K562 (cell line): Measurements from ENCODE around the gene HRAS. TPM values are rescaled to one million over a fixed set of nuclear protein-coding genes. Genes with fewer than 3 reads are reported as not detected.

ENCODE experiments used
- CREM ChIP-seq: IDR thresholded peaks from 2 replicates; pipeline ENCODE4 v1.6.1; 2014; ENCODE audit warnings: antibody characterized with exemption, low read depth
- FIP1L1 ChIP-seq: fragments of 200-400 bp; formaldehyde crosslinking; IDR thresholded peaks from 2 replicates; pipeline ENCODE4 v1.6.1; 2018; ENCODE audit warnings: mild to moderate bottlenecking, low read depth, low read length; ENCODE audit not compliant: poor library complexity, severe bottlenecking
- FOXA3 ChIP-seq, 2 experiments: fragments of 450-650 bp in 1 of 2; sonication (generic) in 1 of 2; formaldehyde crosslinking; IDR thresholded peaks in 1 of 2; conservative IDR thresholded peaks in 1 of 2; 2 replicates each; pipeline versions ENCODE4 v1.4.0 to v1.8.0; 2020 to 2022; ENCODE audit warnings: mild to moderate bottlenecking in 2 of 2, missing genetic modification reagents in 1 of 2
- FOXK2 ChIP-seq, 2 experiments: fragments of 450-650 bp; IDR thresholded peaks in 1 of 2; conservative IDR thresholded peaks in 1 of 2; 2 replicates each; pipeline ENCODE4 v1.6.1; 2016; ENCODE audit warnings: low read depth in 2 of 2, mild to moderate bottlenecking in 1 of 2
- ILK ChIP-seq: fragments of 450-650 bp; IDR thresholded peaks from 2 replicates; pipeline ENCODE4 v1.6.1; 2016; ENCODE audit warnings: missing genetic modification characterization, low read depth, mild to moderate bottlenecking, missing compliant biosample characterization, moderate library complexity, borderline replicate concordance
- MCM2 ChIP-seq: fragments of 450-650 bp; IDR thresholded peaks from 2 replicates; pipeline ENCODE4 v1.6.1; 2017; ENCODE audit warnings: low read depth, mild to moderate bottlenecking
- PHF8 ChIP-seq: fragments of 200-600 bp; sonication (generic); IDR thresholded peaks from 2 replicates; pipeline ENCODE4 v1.6.1; 2012; ENCODE audit warnings: mixed run types, mild to moderate bottlenecking, inconsistent platforms, low read length, moderate library complexity, borderline replicate concordance
- POLR2A ChIP-seq: fragments of 450-650 bp; conservative IDR thresholded peaks from 2 replicates; pipeline ENCODE4 v1.6.1; 2016
- RNF219 ChIP-seq: fragments of 250-450 bp; sonication (Bioruptor Pico); IDR thresholded peaks from 2 replicates; pipeline ENCODE4 v1.5.0; 2022; ENCODE audit warnings: mild to moderate bottlenecking
- U2AF1 ChIP-seq: fragments of 200-400 bp; formaldehyde crosslinking; optimal IDR thresholded peaks from 2 replicates; pipeline ENCODE3; 2017; ENCODE audit warnings: mild to moderate bottlenecking, low read depth, low read length, moderate library complexity
- XRCC3 ChIP-seq: fragments of 450-650 bp; IDR thresholded peaks from 2 replicates; pipeline ENCODE4 v1.6.1; 2017; ENCODE audit warnings: mild to moderate bottlenecking, moderate library complexity
- ZNF212 ChIP-seq: fragments of 450-650 bp; formaldehyde crosslinking; IDR thresholded peaks from 2 replicates; pipeline ENCODE4 v1.4.0; 2020; ENCODE audit warnings: mild to moderate bottlenecking
- ZNF324 ChIP-seq: fragments of 250-450 bp; sonication (Bioruptor Pico); IDR thresholded peaks from 2 replicates; pipeline ENCODE4 v1.4.0; 2020; ENCODE audit warnings: mild to moderate bottlenecking
- ZNF431 ChIP-seq: sonication (generic); formaldehyde crosslinking; IDR thresholded peaks from 2 replicates; pipeline ENCODE4 v1.8.0; 2022; ENCODE audit warnings: mild to moderate bottlenecking, missing genetic modification reagents
- ZNF449 ChIP-seq: fragments of 250-450 bp; sonication (Bioruptor Pico); IDR thresholded peaks from 2 replicates; pipeline ENCODE4 v1.8.0; 2022; ENCODE audit warnings: moderate library complexity, mild to moderate bottlenecking, inconsistent platforms
- polyA plus RNA-seq, 8 experiments: library from polyadenylated mRNA; depleted of rRNA in 4 of 8; stranded (reverse) in 5 of 8; unstranded in 3 of 8; fragments of >200 nt; fragmentation: Nextera tagmentation in 2 of 8; fragmentation: Illumina TruSeq in 1 of 8; extraction: Ambion mirVana in 2 of 8; extraction: Trizol in 1 of 8; gene quantifications; 2 replicates each; pipeline versions ENCODE4 v1.2.1 to v1.2.3, GENCODE V29; 2011 to 2014; ENCODE audit warnings: inconsistent platforms in 1 of 8, missing spikeins in 1 of 8
- total RNA-seq, 7 experiments: library from RNA; depleted of rRNA in 6 of 7; stranded (reverse); fragments of >200 nt in 6 of 7; fragmentation: Illumina TruSeq in 2 of 7; extraction: Trizol in 2 of 7; gene quantifications; 2 replicates each; pipeline versions ENCODE4 v1.2.1 to v1.2.3, GENCODE V29; 2011 to 2021; ENCODE audit warnings: low replicate concordance in 1 of 7
- TF ChIP-seq, protein P1 (sequence below): fragments of 450-650 bp; conservative IDR thresholded peaks from 2 replicates; pipeline ENCODE4 v1.6.1; 2016; ENCODE audit warnings: missing genetic modification characterization, low read depth, mild to moderate bottlenecking, control low read depth, missing compliant biosample characterization
- TF ChIP-seq, protein P2 (sequence below), 2 experiments: fragments of 450-650 bp; IDR thresholded peaks; 2 replicates each; pipeline ENCODE4 v1.6.1; 2016

The HRAS gene
- total and polyA plus RNA-seq, 9 of the 15 experiments (the other 6 are each of a cell fraction or from before 2014, with no cell fraction given) = 2.8 to 73.5 (median 29.6) TPM

DNA sequence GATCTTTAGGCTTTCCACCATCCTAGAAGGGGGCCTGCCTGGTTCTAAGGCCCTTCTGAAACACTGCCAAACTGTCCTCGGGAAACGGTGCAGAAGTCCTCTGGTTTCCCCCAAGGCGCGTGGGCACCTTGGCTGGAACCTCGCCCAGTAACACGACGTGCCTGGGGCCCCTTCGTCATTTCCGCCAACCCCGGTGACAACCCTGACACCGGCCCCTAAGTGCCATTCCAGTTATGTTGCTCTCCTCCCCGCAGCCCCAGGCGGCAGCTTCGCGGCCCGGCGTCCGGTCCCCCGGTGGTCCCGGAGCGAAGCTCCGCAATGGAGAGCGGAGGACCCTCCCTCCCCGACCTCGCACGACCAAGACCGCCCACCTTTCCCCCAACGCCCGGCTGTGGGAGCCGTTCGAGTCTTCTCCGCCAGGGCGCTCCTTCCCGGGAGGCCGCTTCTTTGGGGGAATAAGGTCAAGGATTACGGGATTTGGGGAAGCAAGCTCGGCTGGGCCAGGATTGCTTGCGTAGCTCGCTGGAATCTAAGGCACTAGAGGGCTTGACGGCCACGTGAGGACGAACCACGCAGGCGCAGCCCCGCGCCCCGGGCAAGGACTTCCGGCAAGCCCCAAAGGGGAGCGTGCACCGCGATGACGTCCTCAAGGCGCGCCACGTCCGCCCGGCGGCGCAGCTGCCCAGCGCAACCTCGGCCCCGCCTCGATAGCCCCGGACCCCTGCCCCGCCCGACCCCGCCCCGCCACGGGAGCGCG, 29.0 kb downstream of the HRAS start (continued):
- TF ChIP-seq FOXK2 (conservative IDR thresholded peaks at IDR 0.05 in 1 of 2, IDR thresholded peaks at IDR 0.05 in 1 of 2; ENCODE audit: low read depth in 2 of 2) (peak in 1 of 2 experiments; percentile 51; a peak in 1 of 4 replicates), XRCC3 (no peak), PHF8 (peak; percentile 72; the same call in 1 of the 2 replicates), CREM (peak; percentile 99), FOXA3 (CRISPR knock-in tag; conservative IDR thresholded peaks at IDR 0.05 in 1 of 2, IDR thresholded peaks at IDR 0.05 in 1 of 2) (no peak; a peak in 2 of 4 replicates), ZNF449 (no peak), ZNF431 (CRISPR knock-in tag) (no peak), RNF219 (no peak), MCM2 (no peak), U2AF1 (no peak), POLR2A (peak; percentile 95), ZNF212 (no peak), ILK (tag) (no peak), FIP1L1 (peak; percentile 89), ZNF324 (peak; percentile 61)
- TF ChIP-seq, protein P1, sequence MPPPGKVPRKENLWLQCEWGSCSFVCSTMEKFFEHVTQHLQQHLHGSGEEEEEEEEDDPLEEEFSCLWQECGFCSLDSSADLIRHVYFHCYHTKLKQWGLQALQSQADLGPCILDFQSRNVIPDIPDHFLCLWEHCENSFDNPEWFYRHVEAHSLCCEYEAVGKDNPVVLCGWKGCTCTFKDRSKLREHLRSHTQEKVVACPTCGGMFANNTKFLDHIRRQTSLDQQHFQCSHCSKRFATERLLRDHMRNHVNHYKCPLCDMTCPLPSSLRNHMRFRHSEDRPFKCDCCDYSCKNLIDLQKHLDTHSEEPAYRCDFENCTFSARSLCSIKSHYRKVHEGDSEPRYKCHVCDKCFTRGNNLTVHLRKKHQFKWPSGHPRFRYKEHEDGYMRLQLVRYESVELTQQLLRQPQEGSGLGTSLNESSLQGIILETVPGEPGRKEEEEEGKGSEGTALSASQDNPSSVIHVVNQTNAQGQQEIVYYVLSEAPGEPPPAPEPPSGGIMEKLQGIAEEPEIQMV = no peak
- TF ChIP-seq, protein P2, sequence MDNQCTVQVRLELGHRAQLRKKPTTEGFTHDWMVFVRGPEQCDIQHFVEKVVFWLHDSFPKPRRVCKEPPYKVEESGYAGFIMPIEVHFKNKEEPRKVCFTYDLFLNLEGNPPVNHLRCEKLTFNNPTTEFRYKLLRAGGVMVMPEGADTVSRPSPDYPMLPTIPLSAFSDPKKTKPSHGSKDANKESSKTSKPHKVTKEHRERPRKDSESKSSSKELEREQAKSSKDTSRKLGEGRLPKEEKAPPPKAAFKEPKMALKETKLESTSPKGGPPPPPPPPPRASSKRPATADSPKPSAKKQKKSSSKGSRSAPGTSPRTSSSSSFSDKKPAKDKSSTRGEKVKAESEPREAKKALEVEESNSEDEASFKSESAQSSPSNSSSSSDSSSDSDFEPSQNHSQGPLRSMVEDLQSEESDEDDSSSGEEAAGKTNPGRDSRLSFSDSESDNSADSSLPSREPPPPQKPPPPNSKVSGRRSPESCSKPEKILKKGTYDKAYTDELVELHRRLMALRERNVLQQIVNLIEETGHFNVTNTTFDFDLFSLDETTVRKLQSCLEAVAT (IDR thresholded peaks at IDR 0.05) = no peak
